Thyroid gland (tissue), 4 donors: Measurements from ENCODE around the gene LRP3. TPM values are rescaled to one million over a fixed set of nuclear protein-coding genes. Genes with fewer than 3 reads are reported as not detected.

ENCODE experiments used
- DNase-seq, 2 donors: peaks; one replicate each; pipeline ENCODE4 v3.0.0-alpha.2; 2019
- H3K27ac ChIP-seq, 3 donors: fragments of 200-600 bp; sonication (generic); 1 replicate in 2 of 3; 2 replicates in 1 of 3; pipeline ENCODE4 v1.5.1; 2016 to 2019; ENCODE audit warnings: mild to moderate bottlenecking in 1 of 3, moderate library complexity in 1 of 3
- H3K27me3 ChIP-seq: fragments of 200-600 bp; sonication (generic); one replicate; pipeline ENCODE4 v1.5.1; 2019
- H3K36me3 ChIP-seq, 2 donors: fragments of 200-600 bp; sonication (generic); one replicate each; pipeline ENCODE4 v1.5.1; 2016 to 2019
- H3K4me1 ChIP-seq, 2 donors: fragments of 200-600 bp; sonication (generic); one replicate each; pipeline ENCODE4 v1.5.1; 2017 to 2019
- H3K4me3 ChIP-seq, 3 donors: fragments of 200-600 bp; sonication (generic); replicated peaks in 1 of 3; 1 replicate in 2 of 3; 2 replicates in 1 of 3; pipeline ENCODE4 v1.5.1; 2016; ENCODE audit warnings: mild to moderate bottlenecking in 1 of 3
- H3K9me3 ChIP-seq: fragments of 200-600 bp; sonication (generic); one replicate; pipeline ENCODE4 v1.5.1; 2017
- CTCF ChIP-seq, 6 experiments: fragments of 200-600 bp in 3 of 6; fragments of 450-650 bp in 3 of 6; sonication (generic) in 3 of 6; IDR thresholded peaks; one replicate each; pipeline ENCODE4 v1.5.1; 2016 to 2019; ENCODE audit warnings: antibody characterized with exemption in 6 of 6, mild to moderate bottlenecking in 2 of 6, inconsistent platforms in 1 of 6, moderate library complexity in 1 of 6
- POLR2A ChIP-seq, 2 donors: fragments of 450-650 bp; IDR thresholded peaks; one replicate each; pipeline ENCODE4 v1.6.1; 2017; ENCODE audit warnings: antibody characterized with exemption in 2 of 2, mild to moderate bottlenecking in 2 of 2, moderate library complexity in 1 of 2
- WGBS, 2 donors: methylation state at CpG; one replicate each; pipeline ENCODE4 v1.1.5; 2017; 5-methylcytosine and 5-hydroxymethylcytosine counted together
- intact Hi-C: fragments of 100-400 bp; cut with DNase I; formaldehyde crosslinking; loops from one replicate; pipeline ENCODE4 v1.15.1; 2023
- total RNA-seq, 4 donors: library from RNA; depleted of rRNA; stranded (reverse); fragments of >200 nt; gene quantifications; one replicate each; pipeline ENCODE4 v1.2.3, GENCODE V29; 2016

Gene LRP3
- total RNA-seq, 4 donors from 2014 or later = 33.3 to 49.9 (median 39.0) TPM

GRCh38 chr19:33238481-33239149 lies 44.5 kb downstream of the LRP3 start:
- no peaks in the 10 kb centered on the region for H3K27me3 ChIP-seq
- no peak overlapping the region for H3K4me3 ChIP-seq
- no peak overlapping the region for H3K27ac ChIP-seq
- H3K36me3 ChIP-seq = no peaks in the 10 kb centered on the region
- no peaks in the 10 kb centered on the region for H3K9me3 ChIP-seq
- intact Hi-C loops = no loop called here
- H3K4me1 ChIP-seq = peaks cover 0 to 7% of the 10 kb centered on the region in 2 donors
- DNase-seq = no peak
- TF ChIP-seq POLR2A (IDR thresholded peaks at IDR 0.05) = no peak
- no peak for TF ChIP-seq CTCF (IDR thresholded peaks at IDR 0.05)
- 86 to 93% methylated on average over 10 of the region's 10 CpGs for WGBS, 2 donors

GRCh38 chr19:33239223-33239975 lies 45.3 kb downstream of the LRP3 start:
- intact Hi-C loops = no loop called here

GRCh38 chr19:33240181-33240771 lies 46.1 kb downstream of the LRP3 start:
- Histone ChIP-seq H3K36me3 (no peaks in the 10 kb centered on the region), H3K4me3 (no peak overlapping the region), H3K9me3 (no peaks in the 10 kb centered on the region), H3K27ac (no peak overlapping the region), H3K4me1 (peaks cover 0 to 7% of the 10 kb centered on the region in 2 donors), H3K27me3 (no peaks in the 10 kb centered on the region)
- TF ChIP-seq CTCF (IDR thresholded peaks at IDR 0.05) (no peak), POLR2A (IDR thresholded peaks at IDR 0.05) (no peak)
- 92 to 95% methylated on average over 2 to 4 of the region's 8 CpGs for WGBS, 2 donors
- intact Hi-C loops = loop anchor here (2.0 to 5.0 kb wide), 2 partner anchors 169 to 532 kb away; no protein-coding TSS in a partner anchor
- no peak for DNase-seq

More at GRCh38 chr19:33239223-33239975, 45.3 kb downstream of the LRP3 start:
- peaks cover 0 to 7% of the 10 kb centered on the region in 2 donors for H3K4me1 ChIP-seq
- no peak for TF ChIP-seq POLR2A (IDR thresholded peaks at IDR 0.05)
- no peak for TF ChIP-seq CTCF (IDR thresholded peaks at IDR 0.05)
- DNase-seq = no peak
- 85% methylated on average over 10 of the region's 10 CpGs for WGBS, 2 donors
- no peaks in the 10 kb centered on the region for H3K36me3 ChIP-seq
- H3K4me3 ChIP-seq = no peak overlapping the region
- H3K27me3 ChIP-seq = no peaks in the 10 kb centered on the region
- no peaks in the 10 kb centered on the region for H3K9me3 ChIP-seq
- H3K27ac ChIP-seq = no peak overlapping the region

GRCh38 chr19:33241091-33241529 lies 47.0 kb downstream of the LRP3 start:
- Histone ChIP-seq H3K27ac (no peak overlapping the region), H3K9me3 (no peaks in the 10 kb centered on the region), H3K36me3 (no peaks in the 10 kb centered on the region), H3K4me3 (no peak overlapping the region), H3K27me3 (no peaks in the 10 kb centered on the region), H3K4me1 (peaks cover 0 to 7% of the 10 kb centered on the region in 2 donors)
- intact Hi-C loops = loop anchor here (2.0 to 5.0 kb wide), 2 partner anchors 168 to 531 kb away; no protein-coding TSS in a partner anchor
- peak in 1 of 2 donors; percentile 22 for DNase-seq
- 100% methylated on average over 1 to 4 of the region's 11 CpGs for WGBS, 2 donors
- TF ChIP-seq POLR2A (IDR thresholded peaks at IDR 0.05) = no peak
- no peak for TF ChIP-seq CTCF (IDR thresholded peaks at IDR 0.05)
